Panc1 (cell line): ENCODE results near the gene DLG4. TPM values are rescaled to one million over a fixed set of nuclear protein-coding genes. Genes with fewer than 3 reads are reported as not detected.

ENCODE experiments used
- ATAC-seq: fragments of 200-7000 bp; cut with Tn5 transposase; 2 replicates; pipeline ENCODE4 v1.9.1; 2020; ENCODE audit warnings: mild to moderate bottlenecking, moderate library complexity
- BruUV-seq: library from RNA; stranded (reverse); fragments of 400-500 nt; replicated peaks from 2 replicates; lab custom pipeline; 2021; lab: Mats Ljungman, UMichigan
- CTCF ChIA-PET: fragments of 300-600 bp; sonication (Branson Sonifier 250); formaldehyde crosslinking; loops from one replicate; lab custom pipeline; 2022; ENCODE audit warnings: antibody characterized with exemption; lab: Charles Lee
- POLR2A ChIA-PET: fragments of 300-600 bp; sonication (Branson Sonifier 250); formaldehyde crosslinking; loops from one replicate; lab custom pipeline; 2022; ENCODE audit warnings: antibody characterized with exemption; lab: Charles Lee
- DNase-seq: peaks from one replicate; pipeline ENCODE4 v3.0.0-alpha.2; 2010; ENCODE audit warnings: low read depth, low spot score
- H3K27ac ChIP-seq: 2 replicates; pipeline ENCODE4 v1.5.1; 2011; ENCODE audit warnings: mild to moderate bottlenecking, low read length, inconsistent platforms
- H3K27me3 ChIP-seq: fragments of 200-500 bp; sonication (Bioruptor generic); 2 replicates; pipeline ENCODE4 v1.6.0; 2014; ENCODE audit warnings: low read length, inconsistent platforms; ENCODE audit not compliant: control insufficient read depth, insufficient read depth
- H3K36me3 ChIP-seq: fragments of 200-500 bp; sonication (Bioruptor generic); 2 replicates; pipeline ENCODE4 v1.5.1; 2014; ENCODE audit warnings: inconsistent platforms, mild to moderate bottlenecking, low read length, moderate library complexity; ENCODE audit not compliant: control insufficient read depth, insufficient read depth
- H3K4me1 ChIP-seq: 2 replicates; pipeline ENCODE4 v1.5.1; 2011; ENCODE audit warnings: inconsistent platforms, mild to moderate bottlenecking, low read length, moderate library complexity; ENCODE audit not compliant: control insufficient read depth, insufficient read depth
- H3K4me3 ChIP-seq, 2 experiments: 2 replicates each; pipeline ENCODE4 v1.5.1; 2011 to 2012; ENCODE audit warnings: low read depth in 2 of 2, low read length in 2 of 2, mild to moderate bottlenecking in 2 of 2, inconsistent platforms in 1 of 2, moderate library complexity in 1 of 2
- H3K9me3 ChIP-seq: fragments of 200-500 bp; sonication (Bioruptor generic); 2 replicates; pipeline ENCODE4 v1.5.1; 2014; ENCODE audit warnings: low read depth, mild to moderate bottlenecking, inconsistent platforms, low read length, moderate library complexity; ENCODE audit not compliant: control insufficient read depth, insufficient read depth
- CTCF ChIP-seq: fragments of 450-650 bp; IDR thresholded peaks from 2 replicates; pipeline ENCODE4 v1.5.1; 2017; ENCODE audit warnings: mild to moderate bottlenecking
- POLR2AphosphoS5 ChIP-seq: IDR thresholded peaks from 2 replicates; pipeline ENCODE4 v1.6.1; 2012; ENCODE audit warnings: mild to moderate bottlenecking, low read depth, low read length, moderate library complexity
- REST ChIP-seq, 2 experiments: IDR thresholded peaks; 2 replicates each; pipeline ENCODE4 v1.6.1; 2011 to 2012; ENCODE audit warnings: low read depth in 2 of 2, control low read depth in 1 of 2, low read length in 1 of 2, mild to moderate bottlenecking in 1 of 2, moderate library complexity in 1 of 2; ENCODE audit not compliant: insufficient read depth in 1 of 2
- SIN3A ChIP-seq: IDR thresholded peaks from 2 replicates; pipeline ENCODE4 v1.6.1; 2012; ENCODE audit warnings: low read depth, mild to moderate bottlenecking, low read length, moderate library complexity, borderline replicate concordance; ENCODE audit not compliant: insufficient read depth
- TCF7L2 ChIP-seq: IDR thresholded peaks from 2 replicates; pipeline ENCODE4 v1.6.1; 2011; ENCODE audit warnings: mild to moderate bottlenecking, low read depth, low read length, inconsistent platforms
- in situ Hi-C: cut with HindIII; loops from 2 replicates; pipeline ENCODE4 v1.10.0; 2016; ENCODE audit warnings: low sequenced_read_pairs, low pct_unique_long_range_greater_than_20kb
- intact Hi-C: fragments of 100-400 bp; cut with micrococcal nuclease; formaldehyde crosslinking; loops from one replicate; pipeline ENCODE4 v1.10.0; 2022; ENCODE audit not compliant: unreplicated experiment
- total RNA-seq: library from RNA; stranded (reverse); gene quantifications from one replicate; pipeline ENCODE4 v1.2.1, GENCODE V29; 2021; ENCODE audit not compliant: unreplicated experiment

Gene DLG4
- total RNA-seq, 1 experiment from 2014 or later = 32.4 TPM

- H3K27me3 ChIP-seq = no peaks in the 10 kb centered on the region
- intact Hi-C loops = no loop called here
- H3K36me3 ChIP-seq = no peaks in the 10 kb centered on the region
- H3K27ac ChIP-seq = no peak overlapping the region
- ChIA-PET POLR2A (interaction anchor here (0.7 kb wide), 1 partner anchor 141 kb away, joined by 3 read pairs; no protein-coding TSS in a partner anchor), CTCF (interaction anchor here (0.7 to 1.5 kb wide), 6 partner anchors 39 to 235 kb away, joined by 3 to 8 read pairs (median 4); no protein-coding TSS in a partner anchor)
- peaks cover 9% of the 10 kb centered on the region; the same call in 1 of the 2 replicates for H3K4me1 ChIP-seq
- in situ Hi-C loops = no loop called here
- TF ChIP-seq SIN3A (no peak), POLR2AphosphoS5 (no peak), REST (IDR thresholded peaks at IDR 0.05; ENCODE audit: insufficient read depth in 1 of 2, low read depth in 2 of 2, low read length in 1 of 2) (no peak), CTCF (no peak), TCF7L2 (no peak)
- no peaks in the 10 kb centered on the region for H3K9me3 ChIP-seq
- ATAC-seq (no peak), DNase-seq (no peak)
- no peak overlapping the region for H3K4me3 ChIP-seq
- BruUV-seq = no TSS peak
These were observed 42.8 kb downstream of the DLG4 start for GRCh38 chr17:7176841-7177190.

- ChIA-PET POLR2A (interaction anchor here (0.7 kb wide), 1 partner anchor 141 kb away, joined by 3 read pairs; no protein-coding TSS in a partner anchor), CTCF (interaction anchor here (1.0 kb wide), 1 partner anchor 43 kb away, joined by 3 read pairs; no protein-coding TSS in a partner anchor)
- Histone ChIP-seq H3K36me3 (no peaks in the 10 kb centered on the region), H3K4me3 (no peak overlapping the region), H3K27me3 (no peaks in the 10 kb centered on the region), H3K4me1 (peaks cover 9% of the 10 kb centered on the region; the same call in 1 of the 2 replicates), H3K9me3 (no peaks in the 10 kb centered on the region), H3K27ac (no peak overlapping the region)
- intact Hi-C loops = no loop called here
- no peak for ATAC-seq
- BruUV-seq = no TSS peak
- in situ Hi-C loops = no loop called here
- no peak for DNase-seq
- TF ChIP-seq CTCF (no peak), POLR2AphosphoS5 (no peak), SIN3A (no peak), TCF7L2 (no peak)
These were observed 43.4 kb downstream of the DLG4 start for GRCh38 chr17:7176107-7176840.
